ENCODE data around the gene BZW1. TPM values are rescaled to one million over a fixed set of nuclear protein-coding genes. Genes with fewer than 3 reads are reported as not detected.

The BZW1 gene
- total RNA-seq, 1 experiment from 2014 or later = 1,408 TPM

GRCh38 chr2:200864176-200865034 lies 52.7 kb downstream of the BZW1 start, which contains the start of gene CLK1:
Gene CLK1 (minus strand): TSS chr2:200864658. CDS start chr2:200861862, 2,796 bp downstream.
- DNase-seq (ENCODE audit: extremely low read depth, low read depth) = peak; percentile 86

- DNase-seq (ENCODE audit: extremely low read depth, low read depth) = no peak
Measured at GRCh38 chr2:200869014-200869413, 57.3 kb downstream of the BZW1 start.

GRCh38 chr2:200871151-200871550 lies 59.4 kb downstream of the BZW1 start:
- no peak for DNase-seq (ENCODE audit: extremely low read depth, low read depth)

GRCh38 chr2:200873560-200873959 lies 61.9 kb downstream of the BZW1 start:
- no peak for DNase-seq (ENCODE audit: extremely low read depth, low read depth)

Small RNA genes within 50 kb of the gene (small RNA-seq; reads per million reads assigned to genes)
- gene RF00019 (0 reads per million in 2 experiments), gene RNA5SP115 (0 to 0.02 reads per million in 2 experiments), gene RNU1-133P (0 to 0.06 reads per million in 2 experiments), gene RNU6-31P (0.06 to 0.47 reads per million in 2 experiments)

Other genes starting within 250 kb of the BZW1 start
- 10.7 and 15.2 TPM in 2 replicates for gene AOX1, start 225.9 kb upstream of the BZW1 start, total RNA-seq (2014; rRNA removed; shearing (Covaris generic))
- gene CLK1, start 52.7 kb downstream of the BZW1 start, total RNA-seq (2014; rRNA removed; shearing (Covaris generic)) = 85.3 and 90.7 TPM in 2 replicates
- gene PPIL3, start 77.2 kb downstream of the BZW1 start, total RNA-seq (2014; rRNA removed; shearing (Covaris generic)) = 86.8 and 102 TPM in 2 replicates
- 75.4 and 83.8 TPM in 2 replicates for gene NIF3L1, start 77.5 kb downstream of the BZW1 start, total RNA-seq (2014; rRNA removed; shearing (Covaris generic))
- 28.4 and 30.9 TPM in 2 replicates for gene ORC2, start 151.8 kb downstream of the BZW1 start, total RNA-seq (2014; rRNA removed; shearing (Covaris generic))

All from NCI-H460 (cell line).